GM12878 (cell line): Measurements from ENCODE around the gene CENPP. TPM values are rescaled to one million over a fixed set of nuclear protein-coding genes. Genes with fewer than 3 reads are reported as not detected.

ENCODE experiments used
- ASH2L ChIP-seq: fragments of 300-600, 200-600 bp; sonication (generic); IDR thresholded peaks from 2 replicates; pipeline ENCODE4 v1.6.1; 2017; ENCODE audit warnings: low read depth, mild to moderate bottlenecking, borderline replicate concordance
- CBFB ChIP-seq: IDR thresholded peaks from 2 replicates; pipeline ENCODE4 v1.6.1; 2016; ENCODE audit warnings: antibody characterized with exemption, low read depth
- CHD4 ChIP-seq: fragments of 200-600 bp; sonication (generic); IDR thresholded peaks from 2 replicates; pipeline ENCODE4 v1.6.1; 2016; ENCODE audit warnings: mild to moderate bottlenecking
- HDGF ChIP-seq: fragments of 450-650 bp; IDR thresholded peaks from 2 replicates; pipeline ENCODE4 v1.6.1; 2016; ENCODE audit warnings: antibody characterized with exemption
- IRF4 ChIP-seq: IDR thresholded peaks from 2 replicates; pipeline ENCODE4 v1.6.1; 2011; ENCODE audit warnings: low read depth, low read length
- JUNB ChIP-seq: IDR thresholded peaks from 2 replicates; pipeline ENCODE4 v1.6.1; 2016; ENCODE audit warnings: antibody characterized with exemption, mild to moderate bottlenecking
- MXI1 ChIP-seq: fragments of 150-350 bp; IDR thresholded peaks from 2 replicates; pipeline ENCODE4 v1.6.1; 2011; ENCODE audit warnings: low read depth, mild to moderate bottlenecking, inconsistent platforms, low read length, improper control_type of control experiment
- NFYB ChIP-seq: IDR thresholded peaks from 2 replicates; pipeline ENCODE4 v1.6.1; 2011; ENCODE audit warnings: low read depth, mild to moderate bottlenecking, low read length, improper control_type of control experiment, moderate library complexity; ENCODE audit not compliant: insufficient read depth
- NRF1 ChIP-seq: conservative IDR thresholded peaks from 2 replicates; pipeline ENCODE4 v1.6.1; 2011; ENCODE audit warnings: mild to moderate bottlenecking, low read depth, low read length, improper control_type of control experiment
- RAD51 ChIP-seq: fragments of 450-650 bp; IDR thresholded peaks from 2 replicates; pipeline ENCODE4 v1.6.1; 2016; ENCODE audit warnings: moderate library complexity, mild to moderate bottlenecking, inconsistent platforms
- RBBP5 ChIP-seq: fragments of 200-600 bp; sonication (generic); conservative IDR thresholded peaks from 2 replicates; pipeline ENCODE4 v1.6.1; 2016
- REST ChIP-seq: IDR thresholded peaks from 2 replicates; pipeline ENCODE4 v1.6.1; 2012; ENCODE audit warnings: mild to moderate bottlenecking, low read depth, low read length
- SPI1 ChIP-seq: IDR thresholded peaks from 2 replicates; pipeline ENCODE4 v1.6.1; 2011; ENCODE audit warnings: low read depth, mild to moderate bottlenecking, low read length, moderate library complexity, borderline replicate concordance; ENCODE audit not compliant: insufficient read depth
- STAT1 ChIP-seq: fragments of 450-650 bp; conservative IDR thresholded peaks from 2 replicates; pipeline ENCODE4 v1.6.1; 2014; ENCODE audit warnings: antibody characterized with exemption, mild to moderate bottlenecking
- ZBTB33 ChIP-seq: fragments of 450-650 bp; IDR thresholded peaks from 2 replicates; pipeline ENCODE4 v1.6.1; 2017; ENCODE audit warnings: mild to moderate bottlenecking
- ZNF384 ChIP-seq: IDR thresholded peaks from 2 replicates; pipeline ENCODE4 v1.6.1; 2012; ENCODE audit warnings: low read depth, mild to moderate bottlenecking, low read length, improper control_type of control experiment, borderline replicate concordance
- ZNF687 ChIP-seq: fragments of 450-650 bp; IDR thresholded peaks from 2 replicates; pipeline ENCODE4 v1.6.1; 2017; ENCODE audit warnings: mild to moderate bottlenecking, moderate library complexity
- ZSCAN29 ChIP-seq: fragments of 450-650 bp; IDR thresholded peaks from 2 replicates; pipeline ENCODE4 v1.6.1; 2017; ENCODE audit warnings: mild to moderate bottlenecking, moderate library complexity
- polyA plus RNA-seq, 11 experiments: library from polyadenylated mRNA; depleted of rRNA in 4 of 11; unstranded in 6 of 11; stranded (reverse) in 5 of 11; fragments of >200 nt; fragmentation: Nextera tagmentation in 4 of 11; fragmentation: Illumina TruSeq in 1 of 11; extraction: Ambion mirVana in 4 of 11; extraction: Trizol in 1 of 11; gene quantifications; 1 replicate in 1 of 11; 2 replicates in 10 of 11; pipeline versions ENCODE4 v1.2.1 to v1.2.3, GENCODE V29; 2011 to 2016; ENCODE audit warnings: inconsistent platforms in 2 of 11, missing spikeins in 2 of 11, low read depth in 1 of 11
- total RNA-seq, 4 experiments: library from RNA; depleted of rRNA in 3 of 4; stranded (reverse); fragments of >200 nt in 3 of 4; fragmentation: Illumina TruSeq in 1 of 4; extraction: Trizol in 1 of 4; gene quantifications; 2 replicates each; pipeline versions ENCODE4 v1.2.1 to v1.2.3, GENCODE V29; 2013 to 2021

The CENPP gene
- total and polyA plus RNA-seq, 10 of the 15 experiments (the other 5 are each of a cell fraction or from before 2014, with no cell fraction given), result 9.4 to 31.4 (median 19.8) TPM

- TF ChIP-seq ZNF687, result peak; percentile 91
- peak; percentile 99 for TF ChIP-seq NFYB
- peak; percentile 85; the same call in 1 of the 2 replicates for TF ChIP-seq STAT1
- TF ChIP-seq ZBTB33, result no peak
- no peak for TF ChIP-seq JUNB
- TF ChIP-seq MXI1, result peak; percentile 100
- no peak for TF ChIP-seq CHD4
- TF ChIP-seq REST, result no peak
- TF ChIP-seq NRF1, result no peak; the same call in 1 of the 2 replicates
- no peak for TF ChIP-seq RBBP5
- 0 out of 2 replicates have a peak, but pooled peaks have one; percentile 47 for TF ChIP-seq HDGF
- TF ChIP-seq IRF4, result 0 out of 2 replicates have a peak, but pooled peaks have one; percentile 12
- no peak; the same call in 1 of the 2 replicates for TF ChIP-seq ASH2L
- TF ChIP-seq ZSCAN29, result peak; percentile 66; the same call in 1 of the 2 replicates
- no peak for TF ChIP-seq SPI1
- peak; percentile 69 for TF ChIP-seq CBFB
- TF ChIP-seq RAD51, result peak; percentile 29; the same call in 1 of the 2 replicates
- no peak for TF ChIP-seq ZNF384
These were observed 32.1 kb upstream of the CENPP start, which contains the start of gene IARS1 (continued) for GRCh38 chr9:92293452-92294296.
